Endothelial cell of umbilical vein (primary cell): ENCODE measurements around the gene KIR3DL2.
"Not testable (repeated sequence)": the region's sequence is repeated elsewhere in the genome, so short reads cannot be mapped to it uniquely, and the experiment has no call there.

Experiments
- CTCF ChIP-seq, 2 donors: IDR thresholded peaks; 1 replicate in 1 of 2; 2 replicates in 1 of 2; pipeline ENCODE4 v1.5.1; 2011; ENCODE audit warnings: low read length in 2 of 2, mild to moderate bottlenecking in 2 of 2, moderate library complexity in 2 of 2, control low read depth in 1 of 2, inconsistent platforms in 1 of 2, low read depth in 1 of 2; ENCODE audit not compliant: insufficient read depth in 1 of 2; ENCODE audit errors: extremely low read depth in 1 of 2
- EZH2 ChIP-seq: IDR thresholded peaks from 2 replicates; pipeline ENCODE4 v1.6.1; 2012; ENCODE audit warnings: borderline replicate concordance, low read depth, mild to moderate bottlenecking, moderate library complexity, low read length, inconsistent platforms; ENCODE audit not compliant: severe bottlenecking
- MYC ChIP-seq: IDR thresholded peaks from one replicate; pipeline ENCODE4 v1.6.1; 2011; ENCODE audit warnings: mild to moderate bottlenecking, low read depth, low read length
- POLR2A ChIP-seq: IDR thresholded peaks from 2 replicates; pipeline ENCODE4 v1.6.1; 2012; ENCODE audit warnings: low read depth, mild to moderate bottlenecking, control low read depth, low read length
- POLR2AphosphoS5 ChIP-seq: IDR thresholded peaks from 2 replicates; pipeline ENCODE4 v1.6.1; 2012; ENCODE audit warnings: low read depth, mild to moderate bottlenecking, control low read depth, low read length, moderate library complexity; ENCODE audit not compliant: insufficient read depth

- TF ChIP-seq EZH2; POLR2A; POLR2AphosphoS5; CTCF (IDR thresholded peaks at IDR 0.05; ENCODE audit: extremely low read depth in 1 of 2, insufficient read depth in 1 of 2, low read depth in 1 of 2, low read length in 2 of 2); MYC: not testable (repeated sequence)
Measured at GRCh38 chr19:54863459-54863858, 13.2 kb downstream of the KIR3DL2 start.
